HEK293 (cell line): Measurements from ENCODE around the gene SMIM7.

Source experiments
- BCL11A ChIP-seq: fragments of 450-650 bp; formaldehyde crosslinking; IDR thresholded peaks from 2 replicates; pipeline ENCODE4 v1.5.1; 2016; ENCODE audit warnings: low read depth, missing biosample characterization, missing genetic modification characterization
- ZBTB21 ChIP-seq: fragments of 450-650 bp; formaldehyde crosslinking; IDR thresholded peaks from 2 replicates; pipeline ENCODE4 v1.5.1; 2017; ENCODE audit warnings: missing biosample characterization, missing genetic modification characterization
- TF ChIP-seq, protein P1 (sequence below): fragments of 450-650 bp; formaldehyde crosslinking; IDR thresholded peaks from 2 replicates; pipeline ENCODE4 v1.5.1; 2017; ENCODE audit warnings: missing biosample characterization, missing genetic modification characterization
- TF ChIP-seq, protein P2 (sequence below): fragments of 450-650 bp; formaldehyde crosslinking; IDR thresholded peaks from 2 replicates; pipeline ENCODE4 v1.5.1; 2016; ENCODE audit warnings: missing biosample characterization, missing genetic modification characterization
- TF ChIP-seq, protein P3 (sequence below): fragments of 450-650 bp; formaldehyde crosslinking; IDR thresholded peaks from 2 replicates; pipeline ENCODE4 v1.5.1; 2016; ENCODE audit warnings: missing biosample characterization, missing genetic modification characterization
- TF ChIP-seq, protein P4 (sequence below): fragments of 450-650 bp; formaldehyde crosslinking; IDR thresholded peaks from 2 replicates; pipeline ENCODE4 v1.5.1; 2016; ENCODE audit warnings: missing biosample characterization, missing genetic modification characterization, low read depth

DNA sequence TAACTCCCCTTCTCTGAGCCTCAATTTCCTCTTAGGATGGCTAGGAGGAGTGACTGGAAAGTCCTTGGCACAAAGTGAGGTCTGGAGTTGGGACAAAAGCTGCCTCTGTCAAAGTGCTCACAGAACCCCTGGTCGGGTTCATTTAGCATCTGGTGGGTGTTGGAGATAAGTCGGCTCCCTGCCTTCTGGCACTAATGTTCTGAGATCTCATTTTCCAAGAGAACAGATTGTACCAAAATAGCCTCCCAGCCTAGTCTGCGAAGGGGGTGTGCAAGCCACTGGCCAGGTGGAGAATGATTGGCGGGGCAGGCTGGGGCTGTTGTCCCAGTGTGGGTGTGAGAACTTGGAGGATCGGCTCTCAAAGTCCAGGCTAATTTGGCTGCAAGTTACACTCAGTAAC, 39.0 kb upstream of the SMIM7 start:
- TF ChIP-seq BCL11A (tag by site-specific recombination) (no peak), ZBTB21 (tag by site-specific recombination) (no peak)
- TF ChIP-seq, protein P1, sequence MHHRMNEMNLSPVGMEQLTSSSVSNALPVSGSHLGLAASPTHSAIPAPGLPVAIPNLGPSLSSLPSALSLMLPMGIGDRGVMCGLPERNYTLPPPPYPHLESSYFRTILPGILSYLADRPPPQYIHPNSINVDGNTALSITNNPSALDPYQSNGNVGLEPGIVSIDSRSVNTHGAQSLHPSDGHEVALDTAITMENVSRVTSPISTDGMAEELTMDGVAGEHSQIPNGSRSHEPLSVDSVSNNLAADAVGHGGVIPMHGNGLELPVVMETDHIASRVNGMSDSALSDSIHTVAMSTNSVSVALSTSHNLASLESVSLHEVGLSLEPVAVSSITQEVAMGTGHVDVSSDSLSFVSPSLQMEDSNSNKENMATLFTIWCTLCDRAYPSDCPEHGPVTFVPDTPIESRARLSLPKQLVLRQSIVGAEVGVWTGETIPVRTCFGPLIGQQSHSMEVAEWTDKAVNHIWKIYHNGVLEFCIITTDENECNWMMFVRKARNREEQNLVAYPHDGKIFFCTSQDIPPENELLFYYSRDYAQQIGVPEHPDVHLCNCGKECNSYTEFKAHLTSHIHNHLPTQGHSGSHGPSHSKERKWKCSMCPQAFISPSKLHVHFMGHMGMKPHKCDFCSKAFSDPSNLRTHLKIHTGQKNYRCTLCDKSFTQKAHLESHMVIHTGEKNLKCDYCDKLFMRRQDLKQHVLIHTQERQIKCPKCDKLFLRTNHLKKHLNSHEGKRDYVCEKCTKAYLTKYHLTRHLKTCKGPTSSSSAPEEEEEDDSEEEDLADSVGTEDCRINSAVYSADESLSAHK (tag by site-specific recombination), result no peak
- TF ChIP-seq, protein P2, sequence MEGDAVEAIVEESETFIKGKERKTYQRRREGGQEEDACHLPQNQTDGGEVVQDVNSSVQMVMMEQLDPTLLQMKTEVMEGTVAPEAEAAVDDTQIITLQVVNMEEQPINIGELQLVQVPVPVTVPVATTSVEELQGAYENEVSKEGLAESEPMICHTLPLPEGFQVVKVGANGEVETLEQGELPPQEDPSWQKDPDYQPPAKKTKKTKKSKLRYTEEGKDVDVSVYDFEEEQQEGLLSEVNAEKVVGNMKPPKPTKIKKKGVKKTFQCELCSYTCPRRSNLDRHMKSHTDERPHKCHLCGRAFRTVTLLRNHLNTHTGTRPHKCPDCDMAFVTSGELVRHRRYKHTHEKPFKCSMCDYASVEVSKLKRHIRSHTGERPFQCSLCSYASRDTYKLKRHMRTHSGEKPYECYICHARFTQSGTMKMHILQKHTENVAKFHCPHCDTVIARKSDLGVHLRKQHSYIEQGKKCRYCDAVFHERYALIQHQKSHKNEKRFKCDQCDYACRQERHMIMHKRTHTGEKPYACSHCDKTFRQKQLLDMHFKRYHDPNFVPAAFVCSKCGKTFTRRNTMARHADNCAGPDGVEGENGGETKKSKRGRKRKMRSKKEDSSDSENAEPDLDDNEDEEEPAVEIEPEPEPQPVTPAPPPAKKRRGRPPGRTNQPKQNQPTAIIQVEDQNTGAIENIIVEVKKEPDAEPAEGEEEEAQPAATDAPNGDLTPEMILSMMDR (tag by site-specific recombination), result no peak
- TF ChIP-seq, protein P3, sequence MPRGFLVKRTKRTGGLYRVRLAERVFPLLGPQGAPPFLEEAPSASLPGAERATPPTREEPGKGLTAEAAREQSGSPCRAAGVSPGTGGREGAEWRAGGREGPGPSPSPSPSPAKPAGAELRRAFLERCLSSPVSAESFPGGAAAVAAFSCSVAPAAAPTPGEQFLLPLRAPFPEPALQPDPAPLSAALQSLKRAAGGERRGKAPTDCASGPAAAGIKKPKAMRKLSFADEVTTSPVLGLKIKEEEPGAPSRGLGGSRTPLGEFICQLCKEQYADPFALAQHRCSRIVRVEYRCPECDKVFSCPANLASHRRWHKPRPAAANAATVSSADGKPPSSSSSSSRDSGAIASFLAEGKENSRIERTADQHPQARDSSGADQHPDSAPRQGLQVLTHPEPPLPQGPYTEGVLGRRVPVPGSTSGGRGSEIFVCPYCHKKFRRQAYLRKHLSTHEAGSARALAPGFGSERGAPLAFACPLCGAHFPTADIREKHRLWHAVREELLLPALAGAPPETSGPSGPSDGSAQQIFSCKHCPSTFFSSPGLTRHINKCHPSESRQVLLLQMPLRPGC (tag by site-specific recombination), result no peak
- TF ChIP-seq, protein P4, sequence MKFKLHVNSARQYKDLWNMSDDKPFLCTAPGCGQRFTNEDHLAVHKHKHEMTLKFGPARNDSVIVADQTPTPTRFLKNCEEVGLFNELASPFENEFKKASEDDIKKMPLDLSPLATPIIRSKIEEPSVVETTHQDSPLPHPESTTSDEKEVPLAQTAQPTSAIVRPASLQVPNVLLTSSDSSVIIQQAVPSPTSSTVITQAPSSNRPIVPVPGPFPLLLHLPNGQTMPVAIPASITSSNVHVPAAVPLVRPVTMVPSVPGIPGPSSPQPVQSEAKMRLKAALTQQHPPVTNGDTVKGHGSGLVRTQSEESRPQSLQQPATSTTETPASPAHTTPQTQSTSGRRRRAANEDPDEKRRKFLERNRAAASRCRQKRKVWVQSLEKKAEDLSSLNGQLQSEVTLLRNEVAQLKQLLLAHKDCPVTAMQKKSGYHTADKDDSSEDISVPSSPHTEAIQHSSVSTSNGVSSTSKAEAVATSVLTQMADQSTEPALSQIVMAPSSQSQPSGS, result no peak
